Stimulated activated CD8-positive, alpha-beta memory T cell treated with anti-CD3 and anti-CD28 coated beads, Interleukin-4, amount 100 ng/mL, for 48 hours (primary cell): ENCODE results near the gene SHLD1.
"Not testable (repeated sequence)": the region's sequence is repeated elsewhere in the genome, so short reads cannot be mapped to it uniquely, and the experiment has no call there.

Experiments used
- DNase-seq: peaks from one replicate; pipeline ENCODE4 v3.0.0-alpha.2; 2020

The SHLD1 gene

GRCh38 chr20:5781798-5782750 lies 31.9 kb downstream of the SHLD1 start:
- DNase-seq: no peak

GRCh38 chr20:5784735-5785134 lies 34.5 kb downstream of the SHLD1 start:
- no peak for DNase-seq

- no peak for DNase-seq
Observed at GRCh38 chr20:5785146-5785545, 34.9 kb downstream of the SHLD1 start.

GRCh38 chr20:5786930-5787795 lies 37.0 kb downstream of the SHLD1 start:
- no peak for DNase-seq

- no peak for DNase-seq
Observed at GRCh38 chr20:5787796-5788165, 37.6 kb downstream of the SHLD1 start.

- DNase-seq: peak; percentile 77
Observed at GRCh38 chr20:5788385-5788895, 38.2 kb downstream of the SHLD1 start.

- no peak for DNase-seq
Observed at GRCh38 chr20:5789827-5790226, 39.6 kb downstream of the SHLD1 start.

GRCh38 chr20:5793916-5794315 lies 43.7 kb downstream of the SHLD1 start:
- no peak for DNase-seq

GRCh38 chr20:5796331-5797040 lies 46.3 kb downstream of the SHLD1 start:
- DNase-seq: no peak

GRCh38 chr20:5797165-5797564 lies 47.0 kb downstream of the SHLD1 start:
- DNase-seq: no peak

GRCh38 chr20:5797843-5798462 lies 47.8 kb downstream of the SHLD1 start:
- no peak for DNase-seq

GRCh38 chr20:5803754-5804303 lies 53.6 kb downstream of the SHLD1 start:
- DNase-seq: not testable (repeated sequence)

- no peak for DNase-seq
Observed at GRCh38 chr20:5806457-5807263, 56.5 kb downstream of the SHLD1 start.

GRCh38 chr20:5807431-5807830 lies 57.2 kb downstream of the SHLD1 start:
- no peak for DNase-seq

- no peak for DNase-seq
Observed at GRCh38 chr20:5808901-5809300, 58.7 kb downstream of the SHLD1 start.

GRCh38 chr20:5809495-5809894 lies 59.3 kb downstream of the SHLD1 start:
- DNase-seq: no peak

- no peak for DNase-seq
Observed at GRCh38 chr20:5810800-5811422, 60.7 kb downstream of the SHLD1 start.

- no peak for DNase-seq
Observed at GRCh38 chr20:5811746-5812145, 61.5 kb downstream of the SHLD1 start.

GRCh38 chr20:5818346-5818681 lies 68.1 kb downstream of the SHLD1 start:
- DNase-seq: no peak

- DNase-seq: no peak
Observed at GRCh38 chr20:5820738-5821137, 70.5 kb downstream of the SHLD1 start.
